Fibroblast of the aortic adventitia (primary cell): ENCODE measurements around the gene OR13C3. TPM values are rescaled to one million over a fixed set of nuclear protein-coding genes. Genes with fewer than 3 reads are reported as not detected.
"Not testable (repeated sequence)": the region's sequence is repeated elsewhere in the genome, so short reads cannot be mapped to it uniquely, and the experiment has no call there.

ENCODE experiments used
- DNase-seq: peaks from one replicate; pipeline ENCODE4 v3.0.0-alpha.2; 2010; ENCODE audit warnings: low read depth
- H3K4me3 ChIP-seq: 2 replicates; pipeline ENCODE4 v1.5.1; 2011; ENCODE audit warnings: low read depth, mild to moderate bottlenecking, control low read depth, low read length, moderate library complexity
- CTCF ChIP-seq: IDR thresholded peaks from 2 replicates; pipeline ENCODE4 v1.5.1; 2011; ENCODE audit warnings: mild to moderate bottlenecking, low read length, control low read depth, inconsistent platforms; ENCODE audit not compliant: insufficient read depth
- total RNA-seq: library from RNA; depleted of rRNA; stranded (reverse); fragments of >200 nt; gene quantifications from 2 replicates; pipeline ENCODE4 v1.2.3, GENCODE V29; 2012; ENCODE audit warnings: low replicate concordance

OR13C3 gene
- total RNA-seq, 1 donor = not detected

- H3K4me3 ChIP-seq = no peak overlapping the region
- no peak for TF ChIP-seq CTCF
- DNase-seq = no peak
Measured at GRCh38 chr9:104556830-104557634, 20.4 kb upstream of the OR13C3 start.

- TF ChIP-seq CTCF = no peak
- DNase-seq = no peak
Measured at GRCh38 chr9:104555521-104555920, 18.9 kb upstream of the OR13C3 start.

GRCh38 chr9:104553261-104553660 is 16.6 kb upstream of the OR13C3 start:
- no peak for TF ChIP-seq CTCF
- no peak for DNase-seq
- no peak overlapping the region for H3K4me3 ChIP-seq

More at GRCh38 chr9:104555521-104555920, 18.9 kb upstream of the OR13C3 start:
- no peak overlapping the region for H3K4me3 ChIP-seq

- no peak for DNase-seq
- TF ChIP-seq CTCF = no peak
- no peak overlapping the region for H3K4me3 ChIP-seq
Measured at GRCh38 chr9:104544644-104545043, 8.0 kb upstream of the OR13C3 start.

GRCh38 chr9:104539275-104539674 is 2.6 kb upstream of the OR13C3 start:
- no peak for DNase-seq
- no peak for TF ChIP-seq CTCF
- H3K4me3 ChIP-seq = no peak overlapping the region

GRCh38 chr9:104527109-104527508 is 9.5 kb downstream of the OR13C3 start, which contains the start of gene OR13C4:
Gene OR13C4 (minus strand): TSS chr9:104527209. CDS start chr9:104527209, 0 bp downstream.
- no peak for TF ChIP-seq CTCF
- DNase-seq = no peak
- H3K4me3 ChIP-seq = no peak within 1 kb of the TSS

GRCh38 chr9:104520241-104520640 is 16.4 kb downstream of the OR13C3 start:
- DNase-seq, H3K4me3 ChIP-seq: not testable (repeated sequence)
